Body of pancreas (tissue), 4 donors: ENCODE data around the gene TBC1D24. TPM values are rescaled to one million over a fixed set of nuclear protein-coding genes. Genes with fewer than 3 reads are reported as not detected.

ENCODE experiments used
- ATAC-seq: fragments of 150-250 bp; one replicate; pipeline ENCODE4 v1.9.1; 2016
- DNase-seq, 4 donors: peaks; one replicate each; pipeline ENCODE4 v3.0.0-alpha.2; 2019
- H3K27ac ChIP-seq, 4 donors: fragments of 200-600 bp; sonication (generic); 1 replicate in 3 of 4; 2 replicates in 1 of 4; pipeline versions ENCODE4 v1.5.1 to v1.6.1; 2016 to 2019; ENCODE audit warnings: mild to moderate bottlenecking in 1 of 4, mixed read lengths in 1 of 4, moderate library complexity in 1 of 4
- H3K27me3 ChIP-seq, 2 donors: fragments of 200-600 bp; sonication (generic); one replicate each; pipeline ENCODE4 v1.6.0; 2016; ENCODE audit warnings: mild to moderate bottlenecking in 1 of 2
- H3K36me3 ChIP-seq, 2 donors: fragments of 200-600 bp; sonication (generic); replicated peaks in 1 of 2; 2 replicates each; pipeline ENCODE4 v1.5.1; 2016; ENCODE audit warnings: low read depth in 2 of 2; ENCODE audit not compliant: insufficient read depth in 1 of 2
- H3K4me1 ChIP-seq: fragments of 200-600 bp; sonication (generic); one replicate; pipeline ENCODE4 v1.6.0; 2016
- H3K4me3 ChIP-seq, 2 donors: fragments of 200-600 bp; sonication (generic); 1 replicate in 1 of 2; 2 replicates in 1 of 2; pipeline ENCODE4 v1.5.1; 2016 to 2019
- H3K9me3 ChIP-seq, 3 donors: fragments of 200-600 bp; sonication (generic); 1 replicate in 2 of 3; 2 replicates in 1 of 3; pipeline ENCODE4 v1.5.1; 2016
- CTCF ChIP-seq, 7 experiments: fragments of 450-650 bp in 4 of 7; fragments of 200-600 bp in 3 of 7; sonication (generic) in 3 of 7; IDR thresholded peaks; one replicate each; pipeline ENCODE4 v1.5.1; 2016 to 2019; ENCODE audit warnings: antibody characterized with exemption in 7 of 7
- POLR2A ChIP-seq, 3 donors: fragments of 450-650 bp; IDR thresholded peaks; one replicate each; pipeline ENCODE4 v1.6.1; 2016; ENCODE audit warnings: antibody characterized with exemption in 3 of 3, mild to moderate bottlenecking in 2 of 3
- WGBS, 2 donors: methylation state at CpG; one replicate each; pipeline ENCODE4 v1.1.5; 2017; 5-methylcytosine and 5-hydroxymethylcytosine counted together
- intact Hi-C: fragments of 100-400 bp; cut with DNase I; formaldehyde crosslinking; loops from one replicate; pipeline ENCODE4 v1.15.1; 2023
- total RNA-seq, 2 donors: library from RNA; depleted of rRNA; stranded (reverse); fragments of >200 nt; gene quantifications; one replicate each; pipeline ENCODE4 v1.1.0, GENCODE V29; 2016

The TBC1D24 gene
- total RNA-seq, 2 donors from 2014 or later = 18.7 to 30.0 TPM

- Histone ChIP-seq H3K27me3 (no peaks in the 10 kb centered on the region), H3K27ac (no peak overlapping the region), H3K4me3 (no peak overlapping the region), H3K4me1 (peaks cover 38% of the 10 kb centered on the region), H3K36me3 (no peaks in the 10 kb centered on the region), H3K9me3 (no peaks in the 10 kb centered on the region)
- DNase-seq (peak in 1 of 4 donors; percentile 10), ATAC-seq (no peak)
- TF ChIP-seq CTCF (IDR thresholded peaks at IDR 0.05) (no peak), POLR2A (IDR thresholded peaks at IDR 0.05) (no peak)
- WGBS, 2 donors = 79 to 81% methylated on average over 9 to 22 of the region's 23 CpGs
- intact Hi-C loops = loop anchor here (10.0 kb wide), 1 partner anchor 56 kb away; no protein-coding TSS in a partner anchor
Measured at GRCh38 chr16:2490190-2491105, 15.5 kb downstream of the TBC1D24 start.

GRCh38 chr16:2492292-2492691 is 17.4 kb downstream of the TBC1D24 start:
- WGBS, 2 donors = 52 to 60% methylated on average over 10 to 13 of the region's 13 CpGs
- Histone ChIP-seq H3K4me1 (peaks cover 27% of the 10 kb centered on the region), H3K27me3 (no peaks in the 10 kb centered on the region), H3K9me3 (no peaks in the 10 kb centered on the region), H3K36me3 (peaks cover 0 to 1% of the 10 kb centered on the region in 2 donors), H3K4me3 (no peak overlapping the region), H3K27ac (peak overlapping the region in 3 of 4 donors; percentile 21 to 49 (median 44))
- no peak for ATAC-seq
- TF ChIP-seq CTCF (IDR thresholded peaks at IDR 0.05) (no peak), POLR2A (IDR thresholded peaks at IDR 0.05) (no peak)
- intact Hi-C loops = loop anchor here (10.0 kb wide), 1 partner anchor 57 kb away; no protein-coding TSS in a partner anchor
- DNase-seq = peak in 1 of 4 donors; percentile 13

- intact Hi-C loops = loop anchor here (10.0 kb wide), 1 partner anchor 59 kb away; no protein-coding TSS in a partner anchor
- 76 to 78% methylated on average over 6 of the region's 6 CpGs for WGBS, 2 donors
Measured at GRCh38 chr16:2493605-2494004, 18.7 kb downstream of the TBC1D24 start.

GRCh38 chr16:2494616-2495015 is 19.7 kb downstream of the TBC1D24 start:
- Histone ChIP-seq H3K36me3 (peaks cover 0 to 1% of the 10 kb centered on the region in 2 donors), H3K27ac (no peak overlapping the region), H3K27me3 (no peaks in the 10 kb centered on the region), H3K9me3 (no peaks in the 10 kb centered on the region), H3K4me1 (peaks cover 42% of the 10 kb centered on the region), H3K4me3 (no peak overlapping the region)
- intact Hi-C loops = loop anchor here (5.0 to 10.0 kb wide), 3 partner anchors 60 to 222 kb away; no protein-coding TSS in a partner anchor
- no peak for TF ChIP-seq POLR2A (IDR thresholded peaks at IDR 0.05)
- no peak for TF ChIP-seq CTCF (IDR thresholded peaks at IDR 0.05)
- WGBS, 2 donors = 81 to 82% methylated on average over 5 of the region's 5 CpGs
- ATAC-seq (no peak), DNase-seq (no peak)

More at GRCh38 chr16:2493605-2494004, 18.7 kb downstream of the TBC1D24 start:
- Histone ChIP-seq H3K27me3 (no peaks in the 10 kb centered on the region), H3K27ac (no peak overlapping the region), H3K36me3 (peaks cover 0 to 1% of the 10 kb centered on the region in 2 donors), H3K4me1 (peaks cover 32% of the 10 kb centered on the region), H3K4me3 (no peak overlapping the region), H3K9me3 (no peaks in the 10 kb centered on the region)
- TF ChIP-seq POLR2A (IDR thresholded peaks at IDR 0.05) (no peak), CTCF (IDR thresholded peaks at IDR 0.05) (no peak)
- ATAC-seq (no peak), DNase-seq (no peak)
